ENCODE measurements around the gene TBX15.

DNA sequence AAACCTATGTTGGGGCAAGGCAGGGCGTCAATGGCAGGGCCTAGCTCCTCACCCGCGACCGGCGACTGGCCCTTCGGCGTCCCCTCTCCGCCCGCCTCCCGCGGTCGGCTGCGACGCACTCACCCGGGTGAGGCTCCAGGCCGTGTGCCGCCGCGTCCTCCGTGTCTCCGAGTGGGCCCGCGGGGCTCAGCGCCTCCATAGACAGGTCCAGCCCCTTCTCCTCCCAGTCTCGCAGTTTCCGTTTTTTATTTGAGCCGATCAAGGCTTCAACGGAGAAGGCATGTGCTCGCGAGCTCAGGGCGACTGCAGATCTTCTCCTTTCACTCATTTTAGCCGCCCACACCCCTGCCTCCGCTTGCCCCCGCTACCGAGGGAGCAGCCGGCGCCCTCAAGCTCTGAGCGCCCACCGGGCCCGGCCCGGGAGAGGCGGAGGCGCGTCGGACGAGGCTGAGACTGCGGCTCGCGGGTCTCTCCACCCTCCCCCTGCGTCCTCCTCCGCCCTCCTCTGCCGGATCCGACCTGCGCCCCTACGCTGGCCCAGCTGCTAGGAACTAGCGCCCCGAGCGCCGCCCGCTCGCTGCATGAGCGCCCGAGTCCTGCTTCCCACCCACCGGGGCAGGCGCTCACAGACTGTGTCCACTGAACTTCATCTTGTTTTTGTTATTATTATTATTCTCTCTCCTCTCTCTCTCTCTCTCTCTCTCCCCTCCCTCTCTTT is 516 bp downstream of the TBX15 start:
- TF ChIP-seq, protein P1, sequence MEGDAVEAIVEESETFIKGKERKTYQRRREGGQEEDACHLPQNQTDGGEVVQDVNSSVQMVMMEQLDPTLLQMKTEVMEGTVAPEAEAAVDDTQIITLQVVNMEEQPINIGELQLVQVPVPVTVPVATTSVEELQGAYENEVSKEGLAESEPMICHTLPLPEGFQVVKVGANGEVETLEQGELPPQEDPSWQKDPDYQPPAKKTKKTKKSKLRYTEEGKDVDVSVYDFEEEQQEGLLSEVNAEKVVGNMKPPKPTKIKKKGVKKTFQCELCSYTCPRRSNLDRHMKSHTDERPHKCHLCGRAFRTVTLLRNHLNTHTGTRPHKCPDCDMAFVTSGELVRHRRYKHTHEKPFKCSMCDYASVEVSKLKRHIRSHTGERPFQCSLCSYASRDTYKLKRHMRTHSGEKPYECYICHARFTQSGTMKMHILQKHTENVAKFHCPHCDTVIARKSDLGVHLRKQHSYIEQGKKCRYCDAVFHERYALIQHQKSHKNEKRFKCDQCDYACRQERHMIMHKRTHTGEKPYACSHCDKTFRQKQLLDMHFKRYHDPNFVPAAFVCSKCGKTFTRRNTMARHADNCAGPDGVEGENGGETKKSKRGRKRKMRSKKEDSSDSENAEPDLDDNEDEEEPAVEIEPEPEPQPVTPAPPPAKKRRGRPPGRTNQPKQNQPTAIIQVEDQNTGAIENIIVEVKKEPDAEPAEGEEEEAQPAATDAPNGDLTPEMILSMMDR (IDR thresholded peaks at IDR 0.05; ENCODE audit: low read depth, low read length), result no peak
- no peak for TF ChIP-seq EZH2phosphoT487 (IDR thresholded peaks at IDR 0.05; ENCODE audit: low read depth)

All from OCI-LY3 (cell line).